H9 (cell line): ENCODE results near the gene P3H2. TPM values are rescaled to one million over a fixed set of nuclear protein-coding genes. Genes with fewer than 3 reads are reported as not detected.

ENCODE experiments used
- DNase-seq: peaks from one replicate; pipeline ENCODE4 v3.0.0-alpha.2; 2017
- H2AFZ ChIP-seq: one replicate; pipeline ENCODE4 v1.6.1; 2013; ENCODE audit warnings: mild to moderate bottlenecking, low read length, control low read depth, moderate library complexity
- H2AK5ac ChIP-seq: 2 replicates; pipeline ENCODE4 v1.6.1; 2013; ENCODE audit warnings: low read length, control low read depth, mixed read lengths; ENCODE audit not compliant: insufficient read length
- H2BK120ac ChIP-seq: one replicate; pipeline ENCODE4 v1.6.1; 2013; ENCODE audit warnings: low read depth, mild to moderate bottlenecking, low read length, control low read depth, inconsistent platforms; ENCODE audit not compliant: poor library complexity, severe bottlenecking
- H2BK12ac ChIP-seq: 2 replicates; pipeline ENCODE4 v1.6.1; 2013; ENCODE audit warnings: low read length, control low read depth, mixed read lengths, low read depth; ENCODE audit not compliant: insufficient read length
- H2BK15ac ChIP-seq: 2 replicates; pipeline ENCODE4 v1.6.1; 2013; ENCODE audit warnings: low read depth, low read length, control low read depth
- H2BK20ac ChIP-seq: one replicate; pipeline ENCODE4 v1.6.1; 2013; ENCODE audit warnings: low read depth, mild to moderate bottlenecking, low read length, control low read depth, inconsistent platforms; ENCODE audit not compliant: poor library complexity, severe bottlenecking
- H2BK5ac ChIP-seq: 2 replicates; pipeline ENCODE4 v1.6.1; 2013; ENCODE audit warnings: low read length, control low read depth, mixed read lengths; ENCODE audit not compliant: insufficient read length
- H3K14ac ChIP-seq: 2 replicates; pipeline ENCODE4 v1.6.1; 2013; ENCODE audit warnings: low read length, control low read depth; ENCODE audit not compliant: insufficient read depth
- H3K18ac ChIP-seq: 2 replicates; pipeline ENCODE4 v1.6.1; 2013; ENCODE audit warnings: low read depth, mild to moderate bottlenecking, mixed read lengths, low read length, control low read depth; ENCODE audit not compliant: insufficient read length
- H3K23ac ChIP-seq: 2 replicates; pipeline ENCODE4 v1.6.1; 2013; ENCODE audit warnings: low read length, control low read depth, mixed read lengths, low read depth; ENCODE audit not compliant: insufficient read length
- H3K23me2 ChIP-seq: 2 replicates; pipeline ENCODE4 v1.6.1; 2013; ENCODE audit warnings: low read depth, mild to moderate bottlenecking, mixed read lengths, low read length, control low read depth; ENCODE audit not compliant: insufficient read length, poor library complexity, severe bottlenecking
- H3K27ac ChIP-seq: 2 replicates; pipeline ENCODE4 v1.5.1; 2013; ENCODE audit warnings: low read length, control low read depth, mixed read lengths, low read depth; ENCODE audit not compliant: insufficient read length
- H3K27me3 ChIP-seq: 2 replicates; pipeline ENCODE4 v1.6.1; 2013; ENCODE audit warnings: low read length, control low read depth, inconsistent platforms; ENCODE audit not compliant: insufficient read depth
- H3K4ac ChIP-seq: 2 replicates; pipeline ENCODE4 v1.6.1; 2013; ENCODE audit warnings: low read depth, mild to moderate bottlenecking, control low read depth, inconsistent platforms, low read length, moderate library complexity
- H3K4me1 ChIP-seq: 2 replicates; pipeline ENCODE4 v1.6.1; 2013; ENCODE audit warnings: low read length, control low read depth, inconsistent platforms; ENCODE audit not compliant: insufficient read depth
- H3K4me2 ChIP-seq: 2 replicates; pipeline ENCODE4 v1.6.1; 2013; ENCODE audit warnings: low read length, control low read depth, mixed read lengths; ENCODE audit not compliant: insufficient read length, insufficient read depth
- H3K56ac ChIP-seq: 2 replicates; pipeline ENCODE4 v1.6.1; 2013; ENCODE audit warnings: low read depth, mild to moderate bottlenecking, mixed read lengths, low read length, control low read depth; ENCODE audit not compliant: insufficient read length
- H3K79me1 ChIP-seq: 2 replicates; pipeline ENCODE4 v1.6.1; 2013; ENCODE audit warnings: low read depth, mild to moderate bottlenecking, moderate library complexity, low read length, control low read depth, inconsistent platforms; ENCODE audit not compliant: insufficient read depth, poor library complexity, severe bottlenecking
- H3K79me2 ChIP-seq: 2 replicates; pipeline ENCODE4 v1.6.1; 2013; ENCODE audit warnings: low read length, control low read depth, inconsistent platforms; ENCODE audit not compliant: insufficient read depth
- H3K9ac ChIP-seq: 2 replicates; pipeline ENCODE4 v1.6.1; 2013; ENCODE audit warnings: low read length, control low read depth, mixed read lengths; ENCODE audit not compliant: insufficient read length; ENCODE audit errors: extremely low read depth
- H3K9me3 ChIP-seq: one replicate; pipeline ENCODE4 v1.6.1; 2013; ENCODE audit warnings: low read depth, low read length, inconsistent platforms; ENCODE audit not compliant: control insufficient read depth
- H3T11ph ChIP-seq: one replicate; pipeline ENCODE4 v1.6.1; 2013; ENCODE audit warnings: mild to moderate bottlenecking, low read length, control low read depth, inconsistent platforms
- H4K20me1 ChIP-seq: one replicate; pipeline ENCODE4 v1.6.1; 2013; ENCODE audit not compliant: control insufficient read depth, insufficient read length, insufficient read depth
- H4K5ac ChIP-seq: 2 replicates; pipeline ENCODE4 v1.6.1; 2013; ENCODE audit warnings: low read depth, mild to moderate bottlenecking, mixed read lengths, low read length, control low read depth; ENCODE audit not compliant: insufficient read length
- H4K8ac ChIP-seq: replicated peaks from 2 replicates; pipeline ENCODE4 v1.6.1; 2013; ENCODE audit warnings: low read length, control low read depth, mixed read lengths, low read depth; ENCODE audit not compliant: insufficient read length
- H4K91ac ChIP-seq: 2 replicates; pipeline ENCODE4 v1.6.1; 2013; ENCODE audit warnings: low read depth, mild to moderate bottlenecking, moderate library complexity, mixed read lengths, low read length, control low read depth; ENCODE audit not compliant: insufficient read length
- H3K27ac Mint-ChIP-seq, 3 experiments: 2 replicates in 2 of 3; 3 replicates in 1 of 3; pipeline ENCODE4 v1.8.0; 2020 to 2021; ENCODE audit warnings: mixed read lengths in 3 of 3, mild to moderate bottlenecking in 1 of 3, moderate library complexity in 1 of 3
- H3K27me3 Mint-ChIP-seq: 2 replicates; pipeline ENCODE4 v1.8.0; 2021; ENCODE audit warnings: low read depth, mild to moderate bottlenecking, moderate library complexity, mixed read lengths
- H3K36me3 Mint-ChIP-seq, 3 experiments: 2 replicates in 2 of 3; 3 replicates in 1 of 3; pipeline ENCODE4 v1.8.0; 2020 to 2021; ENCODE audit warnings: low read depth in 3 of 3, mixed read lengths in 3 of 3; ENCODE audit not compliant: insufficient read depth in 1 of 3
- H3K4me1 Mint-ChIP-seq, 2 experiments: 2 replicates each; pipeline ENCODE4 v1.8.0; 2020; ENCODE audit warnings: mixed read lengths in 2 of 2
- H3K4me3 Mint-ChIP-seq, 2 experiments: 2 replicates in 1 of 2; 3 replicates in 1 of 2; pipeline ENCODE4 v1.8.0; 2020 to 2021; ENCODE audit warnings: mild to moderate bottlenecking in 2 of 2, mixed read lengths in 2 of 2, moderate library complexity in 1 of 2
- H3K9me3 Mint-ChIP-seq, 2 experiments: 2 replicates in 1 of 2; 3 replicates in 1 of 2; pipeline ENCODE4 v1.8.0; 2020; ENCODE audit warnings: mild to moderate bottlenecking in 2 of 2, mixed read lengths in 2 of 2, moderate library complexity in 1 of 2
- CTCF ChIP-seq: fragments of 200-600 bp; sonication (generic); conservative IDR thresholded peaks from 3 replicates; pipeline ENCODE4 v1.8.0; 2021; ENCODE audit warnings: antibody characterized with exemption, mild to moderate bottlenecking
- WGBS: extraction: QIAGEN DNeasy Blood & Tissue Kit; methylation state at CpG from one replicate; pipeline ENCODE4 v1.1.7; 2013; ENCODE audit warnings: missing lambda C conversion rate, low lambda C conversion rate, mixed read lengths; ENCODE audit not compliant: insufficient read length; ENCODE audit errors: extremely low coverage; 5-methylcytosine and 5-hydroxymethylcytosine counted together
- total RNA-seq: library from RNA; stranded (reverse); gene quantifications from 2 replicates; pipeline ENCODE4 v1.2.1, GENCODE V29; 2021

Gene P3H2
- total RNA-seq, 1 experiment from 2014 or later: 41.5 TPM

GRCh38 chr3:190092250-190092649 lies 28.4 kb downstream of the P3H2 start:
- peaks cover 2% of the 10 kb centered on the region; the same call in 1 of the 2 replicates for H3K4me1 ChIP-seq
- H3K27ac Mint-ChIP-seq: no peak overlapping the region
- no peak overlapping the region for H2AFZ ChIP-seq
- H3K4ac ChIP-seq: no peak overlapping the region
- no peak overlapping the region for H4K8ac ChIP-seq
- no peak for DNase-seq
- no peak overlapping the region for H2BK5ac ChIP-seq
- no peaks in the 10 kb centered on the region; the same call in 1 of the 2 replicates for H3K27me3 Mint-ChIP-seq
- H3K79me2 ChIP-seq: no peaks in the 10 kb centered on the region
- no peak overlapping the region for H3K18ac ChIP-seq
- H3K36me3 Mint-ChIP-seq: peaks cover 1 to 24% (median 9%) of the 10 kb centered on the region in 3 experiments; a peak in 6 of 7 replicates
- H3K79me1 ChIP-seq: no peaks in the 10 kb centered on the region
- no peak overlapping the region for H3K4me3 Mint-ChIP-seq
- H2BK12ac ChIP-seq: no peak overlapping the region
- no peak overlapping the region for H3K56ac ChIP-seq
- no peak overlapping the region for H3K23ac ChIP-seq
- no peak overlapping the region for H3K27ac ChIP-seq
- H4K20me1 ChIP-seq: no peaks in the 10 kb centered on the region
- H3K9ac ChIP-seq: no peak overlapping the region
- peaks cover 0 to 3% of the 10 kb centered on the region in 2 experiments; a peak in 2 of 5 replicates for H3K9me3 Mint-ChIP-seq
- no peak overlapping the region for H4K5ac ChIP-seq
- H3K14ac ChIP-seq: no peak overlapping the region
- peaks cover 21 to 29% of the 10 kb centered on the region in 2 experiments for H3K4me1 Mint-ChIP-seq
- TF ChIP-seq CTCF: no peak
- H2BK20ac ChIP-seq: no peak overlapping the region
- H4K91ac ChIP-seq: no peak overlapping the region
- H3K27me3 ChIP-seq: no peaks in the 10 kb centered on the region
- WGBS: no CpG with 5 or more reads among the region's 2 CpGs
- no peak overlapping the region for H2AK5ac ChIP-seq
- no peaks in the 10 kb centered on the region for H3K9me3 ChIP-seq
- no peaks in the 10 kb centered on the region for H3K23me2 ChIP-seq
- H2BK15ac ChIP-seq: no peak overlapping the region
- H3T11ph ChIP-seq: no peak overlapping the region
- no peak overlapping the region for H2BK120ac ChIP-seq
- H3K4me2 ChIP-seq: no peak overlapping the region
